GM12801 (cell line): ENCODE data around the gene PRKCB.

ENCODE experiments used
- TF ChIP-seq, protein P1 (sequence below): IDR thresholded peaks from one replicate; pipeline ENCODE4 v1.5.1; 2011; ENCODE audit warnings: control low read depth; ENCODE audit not compliant: insufficient read length; ENCODE audit errors: extremely low read depth

PRKCB gene

GRCh38 chr16:24164416-24164815 is 328.6 kb downstream of the PRKCB start:
- TF ChIP-seq, protein P1, sequence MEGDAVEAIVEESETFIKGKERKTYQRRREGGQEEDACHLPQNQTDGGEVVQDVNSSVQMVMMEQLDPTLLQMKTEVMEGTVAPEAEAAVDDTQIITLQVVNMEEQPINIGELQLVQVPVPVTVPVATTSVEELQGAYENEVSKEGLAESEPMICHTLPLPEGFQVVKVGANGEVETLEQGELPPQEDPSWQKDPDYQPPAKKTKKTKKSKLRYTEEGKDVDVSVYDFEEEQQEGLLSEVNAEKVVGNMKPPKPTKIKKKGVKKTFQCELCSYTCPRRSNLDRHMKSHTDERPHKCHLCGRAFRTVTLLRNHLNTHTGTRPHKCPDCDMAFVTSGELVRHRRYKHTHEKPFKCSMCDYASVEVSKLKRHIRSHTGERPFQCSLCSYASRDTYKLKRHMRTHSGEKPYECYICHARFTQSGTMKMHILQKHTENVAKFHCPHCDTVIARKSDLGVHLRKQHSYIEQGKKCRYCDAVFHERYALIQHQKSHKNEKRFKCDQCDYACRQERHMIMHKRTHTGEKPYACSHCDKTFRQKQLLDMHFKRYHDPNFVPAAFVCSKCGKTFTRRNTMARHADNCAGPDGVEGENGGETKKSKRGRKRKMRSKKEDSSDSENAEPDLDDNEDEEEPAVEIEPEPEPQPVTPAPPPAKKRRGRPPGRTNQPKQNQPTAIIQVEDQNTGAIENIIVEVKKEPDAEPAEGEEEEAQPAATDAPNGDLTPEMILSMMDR = no peak

- TF ChIP-seq, protein P1 = no peak
Measured at GRCh38 chr16:24165273-24165672, 329.5 kb downstream of the PRKCB start.

- TF ChIP-seq, protein P1 = no peak
Measured at GRCh38 chr16:24166661-24167528, 331.1 kb downstream of the PRKCB start.

DNA sequence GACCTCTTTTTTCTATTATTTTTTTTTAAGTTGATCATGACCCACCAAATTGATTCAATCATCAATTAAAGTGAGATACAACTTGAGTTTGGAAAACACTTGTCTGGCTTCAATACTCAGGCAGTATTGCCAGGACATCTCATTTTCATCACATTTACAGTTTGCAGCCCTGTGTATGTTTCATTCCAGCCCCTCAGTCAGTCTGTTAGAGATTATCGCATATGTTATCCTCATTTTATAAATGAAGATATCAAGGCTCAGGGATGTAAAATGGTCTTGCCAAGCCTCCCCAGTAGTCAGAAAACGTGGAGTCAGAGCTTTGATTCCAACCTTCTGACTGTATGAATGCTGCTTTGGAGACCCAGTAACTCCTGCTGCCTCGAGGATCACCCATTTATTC is 333.1 kb downstream of the PRKCB start:
- TF ChIP-seq, protein P1 = no peak

GRCh38 chr16:24170407-24170806 is 334.6 kb downstream of the PRKCB start:
- TF ChIP-seq, protein P1 = no peak

DNA sequence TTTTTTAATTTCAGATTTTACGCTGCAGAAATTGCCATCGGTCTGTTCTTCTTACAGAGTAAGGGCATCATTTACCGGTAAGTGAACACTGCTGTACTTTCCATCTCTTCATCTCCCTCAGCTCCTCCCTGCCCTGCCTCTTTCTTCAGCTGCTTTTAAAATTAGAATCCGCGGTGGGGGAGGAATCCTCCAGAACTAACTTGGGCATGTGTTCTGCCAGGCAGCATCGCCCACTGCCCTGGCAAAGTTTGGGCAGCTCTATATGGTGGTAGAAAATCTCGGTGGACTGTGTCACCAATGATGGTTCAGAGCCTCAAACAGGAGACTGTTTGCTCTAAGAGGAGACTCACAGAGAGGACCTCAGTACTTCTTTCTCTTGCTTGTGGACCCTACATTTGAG is 338.7 kb downstream of the PRKCB start:
- TF ChIP-seq, protein P1 = no peak

- TF ChIP-seq, protein P1 = no peak
Measured at GRCh38 chr16:24174957-24175356, 339.2 kb downstream of the PRKCB start.
